ENCODE measurements around the gene CLCN5. TPM values are rescaled to one million over a fixed set of nuclear protein-coding genes. Genes with fewer than 3 reads are reported as not detected.

Gene CLCN5
- total RNA-seq, 2 donors from 2014 or later: 6.3 to 9.6 TPM

DNA sequence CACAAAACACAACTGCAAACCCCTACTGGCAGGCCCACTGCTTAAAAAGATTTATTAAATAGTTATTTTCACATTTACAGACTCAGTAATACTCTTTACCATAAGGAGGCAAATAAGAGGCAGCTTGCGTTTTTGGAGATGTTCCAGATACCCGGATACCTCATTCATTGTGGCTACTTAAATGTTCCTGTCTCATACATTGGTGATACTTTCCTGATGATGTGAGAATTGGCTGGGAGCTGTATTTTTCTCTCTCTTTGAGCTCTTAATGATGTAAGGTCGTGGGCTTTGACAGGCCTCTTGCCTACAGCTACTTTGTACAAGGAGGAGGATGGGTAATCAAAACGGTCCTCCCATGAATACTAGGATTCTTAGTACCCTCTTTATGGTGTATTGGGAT lies 176.9 kb downstream of the CLCN5 start:
- TF ChIP-seq, protein P1, sequence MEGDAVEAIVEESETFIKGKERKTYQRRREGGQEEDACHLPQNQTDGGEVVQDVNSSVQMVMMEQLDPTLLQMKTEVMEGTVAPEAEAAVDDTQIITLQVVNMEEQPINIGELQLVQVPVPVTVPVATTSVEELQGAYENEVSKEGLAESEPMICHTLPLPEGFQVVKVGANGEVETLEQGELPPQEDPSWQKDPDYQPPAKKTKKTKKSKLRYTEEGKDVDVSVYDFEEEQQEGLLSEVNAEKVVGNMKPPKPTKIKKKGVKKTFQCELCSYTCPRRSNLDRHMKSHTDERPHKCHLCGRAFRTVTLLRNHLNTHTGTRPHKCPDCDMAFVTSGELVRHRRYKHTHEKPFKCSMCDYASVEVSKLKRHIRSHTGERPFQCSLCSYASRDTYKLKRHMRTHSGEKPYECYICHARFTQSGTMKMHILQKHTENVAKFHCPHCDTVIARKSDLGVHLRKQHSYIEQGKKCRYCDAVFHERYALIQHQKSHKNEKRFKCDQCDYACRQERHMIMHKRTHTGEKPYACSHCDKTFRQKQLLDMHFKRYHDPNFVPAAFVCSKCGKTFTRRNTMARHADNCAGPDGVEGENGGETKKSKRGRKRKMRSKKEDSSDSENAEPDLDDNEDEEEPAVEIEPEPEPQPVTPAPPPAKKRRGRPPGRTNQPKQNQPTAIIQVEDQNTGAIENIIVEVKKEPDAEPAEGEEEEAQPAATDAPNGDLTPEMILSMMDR (IDR thresholded peaks at IDR 0.05): no peak
- H3K9me3 ChIP-seq: no peaks in the 10 kb centered on the region
- H3K27ac ChIP-seq: no peak overlapping the region
- DNase-seq (ENCODE audit: low spot score) (no peak), ATAC-seq (ENCODE audit: insufficient number of reproducible peaks, low FRiP score, low read depth) (no peak)
- no peaks in the 10 kb centered on the region for H3K4me1 ChIP-seq (ENCODE audit: control insufficient read depth in 1 of 2, low read depth in 2 of 2)
- H3K27me3 ChIP-seq (replicated peaks; ENCODE audit: insufficient read depth): no peaks in the 10 kb centered on the region
- no peaks in the 10 kb centered on the region for H3K36me3 ChIP-seq
- no peak overlapping the region for H3K4me3 ChIP-seq

DNA sequence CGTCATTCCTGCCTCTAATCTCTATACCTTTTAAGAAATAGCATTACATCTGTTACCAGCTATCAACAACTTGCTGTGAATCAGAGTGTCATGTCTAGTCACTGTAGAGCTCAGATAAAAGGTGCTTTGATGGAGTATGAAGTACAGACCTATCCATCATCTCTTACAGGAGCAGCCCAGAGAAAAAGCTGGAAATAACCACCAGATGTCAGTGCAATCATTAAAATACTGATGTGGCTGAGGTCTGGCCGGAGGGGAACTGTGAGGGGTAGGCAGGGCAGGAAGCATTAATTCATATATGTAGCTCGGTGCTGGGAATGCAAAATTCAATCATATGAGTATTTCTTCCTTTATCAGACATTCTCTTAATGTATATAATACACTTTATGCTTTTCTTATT lies 177.8 kb downstream of the CLCN5 start:
- no peak for DNase-seq (ENCODE audit: low spot score)
- H3K9me3 ChIP-seq: no peaks in the 10 kb centered on the region
- H3K27ac ChIP-seq: no peak overlapping the region
- H3K27me3 ChIP-seq (replicated peaks; ENCODE audit: insufficient read depth): no peaks in the 10 kb centered on the region
- no peak for ATAC-seq (ENCODE audit: insufficient number of reproducible peaks, low FRiP score, low read depth)
- no peaks in the 10 kb centered on the region for H3K4me1 ChIP-seq (ENCODE audit: control insufficient read depth in 1 of 2, low read depth in 2 of 2)
- TF ChIP-seq, protein P1 (IDR thresholded peaks at IDR 0.05): no peak
- H3K4me3 ChIP-seq: no peak overlapping the region
- H3K36me3 ChIP-seq: no peaks in the 10 kb centered on the region

DNA sequence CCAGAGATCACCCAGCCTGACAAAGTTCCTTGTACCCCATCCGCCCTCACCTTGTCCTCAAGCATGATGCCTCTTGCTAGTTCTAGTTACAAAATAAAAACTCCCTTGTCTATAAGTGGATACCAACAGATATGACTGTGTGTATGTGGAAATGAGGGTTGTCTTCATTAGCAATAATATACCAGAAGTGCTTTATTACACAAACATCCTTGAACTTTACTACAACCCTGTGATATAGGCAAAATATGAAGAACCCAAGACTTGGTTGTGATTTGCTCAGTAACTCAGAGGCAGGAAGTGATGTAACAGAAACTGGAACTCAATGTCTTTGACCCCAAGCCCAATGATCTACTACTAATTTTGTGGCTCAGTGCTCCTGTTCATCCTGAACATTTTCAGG lies 180.8 kb downstream of the CLCN5 start:
- Histone ChIP-seq H3K4me1 (ENCODE audit: control insufficient read depth in 1 of 2, low read depth in 2 of 2) (no peaks in the 10 kb centered on the region), H3K36me3 (no peaks in the 10 kb centered on the region), H3K9me3 (no peaks in the 10 kb centered on the region), H3K4me3 (no peak overlapping the region), H3K27ac (no peak overlapping the region), H3K27me3 (replicated peaks; ENCODE audit: insufficient read depth) (no peaks in the 10 kb centered on the region)
- no peak for ATAC-seq (ENCODE audit: insufficient number of reproducible peaks, low FRiP score, low read depth)
- no peak for DNase-seq (ENCODE audit: low spot score)
- TF ChIP-seq, protein P1 (IDR thresholded peaks at IDR 0.05): no peak

- Histone ChIP-seq H3K9me3 (no peaks in the 10 kb centered on the region), H3K36me3 (no peaks in the 10 kb centered on the region), H3K4me3 (no peak overlapping the region), H3K4me1 (ENCODE audit: control insufficient read depth in 1 of 2, low read depth in 2 of 2) (no peaks in the 10 kb centered on the region), H3K27ac (no peak overlapping the region), H3K27me3 (replicated peaks; ENCODE audit: insufficient read depth) (no peaks in the 10 kb centered on the region)
- no peak for DNase-seq (ENCODE audit: low spot score)
- TF ChIP-seq, protein P1 (IDR thresholded peaks at IDR 0.05): no peak
- no peak for ATAC-seq (ENCODE audit: insufficient number of reproducible peaks, low FRiP score, low read depth)
Observed at GRCh38 chrX:50103866-50104566, 181.6 kb downstream of the CLCN5 start.

DNA sequence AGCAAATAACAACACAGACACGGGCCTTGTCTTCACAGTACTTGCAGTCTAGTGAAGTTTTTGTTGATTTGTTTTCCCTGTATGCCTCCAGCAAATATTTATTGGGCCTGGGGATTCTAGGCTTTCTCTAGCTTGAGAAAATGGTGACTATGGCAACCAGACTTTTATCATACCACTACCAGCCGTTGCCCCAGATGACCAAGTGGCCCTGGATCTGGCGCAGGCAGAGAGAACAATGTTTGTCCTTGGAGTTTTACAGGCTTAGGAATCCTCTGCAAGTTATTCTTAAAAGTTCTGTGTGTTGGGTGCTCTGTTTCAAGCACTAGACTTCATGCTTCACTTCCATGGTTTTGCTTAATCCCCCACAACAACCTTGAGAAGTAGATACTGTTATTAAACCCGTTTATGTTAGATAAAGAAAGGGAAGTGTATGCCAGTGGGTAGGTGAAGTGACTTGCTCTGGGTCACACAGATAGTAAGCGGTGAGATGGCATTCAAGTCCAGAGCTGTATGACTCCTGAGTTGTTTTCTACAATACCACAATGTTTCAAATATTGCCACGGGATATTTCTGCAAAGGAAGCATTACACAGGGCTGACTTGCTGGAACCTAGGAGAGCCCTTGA lies 183.8 kb downstream of the CLCN5 start:
- H3K36me3 ChIP-seq: no peaks in the 10 kb centered on the region
- TF ChIP-seq, protein P1 (IDR thresholded peaks at IDR 0.05): no peak
- H3K4me1 ChIP-seq (ENCODE audit: control insufficient read depth in 1 of 2, low read depth in 2 of 2): no peaks in the 10 kb centered on the region

More for the DNA sequence above, 183.8 kb downstream of the CLCN5 start:
- ATAC-seq (ENCODE audit: insufficient number of reproducible peaks, low FRiP score, low read depth) (no peak), DNase-seq (ENCODE audit: low spot score) (no peak)
- no peaks in the 10 kb centered on the region for H3K9me3 ChIP-seq
- H3K27me3 ChIP-seq (replicated peaks; ENCODE audit: insufficient read depth): no peaks in the 10 kb centered on the region
- no peak overlapping the region for H3K27ac ChIP-seq
- H3K4me3 ChIP-seq: no peak overlapping the region

All from thoracic aorta (tissue), 2 donors.